ENCODE data around the gene NR2C1.
"Not testable (repeated sequence)": the region's sequence is repeated elsewhere in the genome, so short reads cannot be mapped to it uniquely, and the experiment has no call there.

The NR2C1 gene

GRCh38 chr12:94997726-94998125, 75.7 kb downstream of the NR2C1 start:
- no peak for DNase-seq

GRCh38 chr12:94997061-94997460, 76.4 kb downstream of the NR2C1 start:
- no peak for DNase-seq

- no peak for DNase-seq
These were observed 79.1 kb downstream of the NR2C1 start for GRCh38 chr12:94994312-94994711.

- not testable (repeated sequence) for DNase-seq
These were observed 79.6 kb downstream of the NR2C1 start for GRCh38 chr12:94993855-94994254.

GRCh38 chr12:94990222-94990621, 83.2 kb downstream of the NR2C1 start:
- no peak for DNase-seq

GRCh38 chr12:94988471-94988870, 84.9 kb downstream of the NR2C1 start:
- DNase-seq: no peak

- DNase-seq: no peak
These were observed 85.6 kb downstream of the NR2C1 start for GRCh38 chr12:94987801-94988200.

GRCh38 chr12:94987076-94987669, 86.2 kb downstream of the NR2C1 start:
- no peak for DNase-seq

- DNase-seq: not testable (repeated sequence)
These were observed 88.3 kb downstream of the NR2C1 start for GRCh38 chr12:94985099-94985498.

GRCh38 chr12:94983321-94983720, 90.1 kb downstream of the NR2C1 start:
- DNase-seq: no peak

- no peak for DNase-seq
These were observed 91.0 kb downstream of the NR2C1 start for GRCh38 chr12:94982456-94982855.

GRCh38 chr12:94980577-94980976, 92.8 kb downstream of the NR2C1 start:
- DNase-seq: no peak

- DNase-seq: no peak
These were observed 93.5 kb downstream of the NR2C1 start for GRCh38 chr12:94979941-94980340.

- no peak for DNase-seq
These were observed 95.5 kb downstream of the NR2C1 start for GRCh38 chr12:94977766-94978468.

GRCh38 chr12:94973221-94973620, 100.2 kb downstream of the NR2C1 start:
- DNase-seq: no peak

- DNase-seq: no peak
These were observed 100.6 kb downstream of the NR2C1 start for GRCh38 chr12:94972795-94973194.

- no peak for DNase-seq
These were observed 101.5 kb downstream of the NR2C1 start for GRCh38 chr12:94971923-94972322.

- DNase-seq: no peak
These were observed 102.9 kb downstream of the NR2C1 start for GRCh38 chr12:94970560-94970959.

Measured in NCI-H1048 (cell line).